GM03348 (cell line): ENCODE results near the gene HOXC6.
"Not testable (repeated sequence)": the region's sequence is repeated elsewhere in the genome, so short reads cannot be mapped to it uniquely, and the experiment has no call there.

Experiments used
- DNase-seq: peaks from one replicate; pipeline ENCODE4 v3.0.0; 2012; ENCODE audit warnings: low spot score

Gene HOXC6

GRCh38 chr12:54058128-54058768 lies 30.0 kb downstream of the HOXC6 start:
- no peak for DNase-seq

- DNase-seq, result no peak
Measured at GRCh38 chr12:54059668-54060067, 31.4 kb downstream of the HOXC6 start.

GRCh38 chr12:54060174-54060974 lies 32.1 kb downstream of the HOXC6 start:
- DNase-seq, result no peak

GRCh38 chr12:54060975-54061778 lies 32.9 kb downstream of the HOXC6 start:
- DNase-seq, result peak; percentile 61

- no peak for DNase-seq
Measured at GRCh38 chr12:54065677-54066076, 37.4 kb downstream of the HOXC6 start.

- DNase-seq, result no peak
Measured at GRCh38 chr12:54066408-54066807, 38.2 kb downstream of the HOXC6 start.

- no peak for DNase-seq
Measured at GRCh38 chr12:54068418-54069070, 40.3 kb downstream of the HOXC6 start.

GRCh38 chr12:54071942-54072341 lies 43.7 kb downstream of the HOXC6 start:
- no peak for DNase-seq

GRCh38 chr12:54074308-54074707 lies 46.1 kb downstream of the HOXC6 start:
- DNase-seq, result no peak

- DNase-seq, result no peak
Measured at GRCh38 chr12:54075409-54075808, 47.2 kb downstream of the HOXC6 start.

GRCh38 chr12:54075974-54076373 lies 47.7 kb downstream of the HOXC6 start:
- DNase-seq, result no peak

GRCh38 chr12:54077843-54078242 lies 49.6 kb downstream of the HOXC6 start:
- not testable (repeated sequence) for DNase-seq

- DNase-seq, result not testable (repeated sequence)
Measured at GRCh38 chr12:54079115-54079514, 50.9 kb downstream of the HOXC6 start.
